Hematopoietic multipotent progenitor cell treated with erythropoietin and hydrocortisone succinate and interleukin-3 and kit ligand, for 6 days (in vitro differentiated cells): Measurements from ENCODE around the gene METTL27.
A peak's percentile ranks its signal among the peaks of the same experiment; 100 is the strongest.

Source experiments
- DNase-seq: peaks from one replicate; pipeline ENCODE4 v3.0.0-alpha.2; 2015

The METTL27 gene

GRCh38 chr7:73869011-73869798, 26.9 kb upstream of the METTL27 start:
- no peak for DNase-seq

DNA sequence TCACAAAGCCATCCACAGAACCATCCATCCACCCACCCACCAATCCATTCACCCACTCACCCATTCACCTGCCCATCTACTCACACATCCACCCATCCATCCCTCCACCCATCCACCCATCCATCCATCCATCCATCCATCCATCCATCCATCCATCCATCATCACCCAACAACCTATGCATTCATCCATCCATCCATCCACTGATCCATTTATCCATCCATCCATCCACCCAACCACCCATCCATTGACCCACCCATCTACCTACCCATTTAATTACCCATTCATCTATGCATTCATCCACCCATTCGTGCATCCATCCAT, 24.1 kb upstream of the METTL27 start:
- no peak for DNase-seq

DNA sequence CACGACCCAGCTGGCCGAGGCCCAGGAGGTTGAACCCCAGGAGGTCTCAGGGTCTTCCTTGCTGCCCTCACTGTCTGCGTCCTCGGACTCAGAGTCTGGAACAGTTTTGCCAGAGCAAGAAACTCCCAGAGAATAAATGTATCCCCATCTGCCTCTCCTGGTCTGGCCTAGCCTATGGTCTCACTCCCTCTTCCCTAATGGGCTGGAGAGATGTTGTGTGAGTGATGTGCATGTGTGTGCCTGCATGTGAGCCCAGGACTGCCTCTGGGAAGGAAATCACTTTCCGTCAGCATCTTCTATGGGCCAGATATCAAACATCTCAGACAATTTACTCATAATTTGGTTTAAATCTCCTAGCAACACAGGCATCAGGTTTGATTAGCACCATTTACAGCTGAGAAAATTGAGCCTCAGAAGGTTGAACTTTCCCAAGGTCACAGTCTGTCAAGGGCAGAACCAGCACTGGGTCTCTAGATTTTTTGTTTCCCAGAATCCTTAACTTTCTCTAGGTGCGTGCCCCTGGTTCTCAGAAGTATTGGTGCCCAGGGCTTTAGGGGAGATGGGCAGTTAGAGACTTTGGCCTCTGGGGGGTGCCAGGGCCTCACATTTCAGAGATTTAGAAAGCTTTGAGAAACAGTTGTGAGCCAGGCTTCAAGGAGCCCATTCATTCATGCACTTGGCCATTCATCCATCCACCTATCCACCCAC, 23.6 kb upstream of the METTL27 start:
- DNase-seq: peak; percentile 87

DNA sequence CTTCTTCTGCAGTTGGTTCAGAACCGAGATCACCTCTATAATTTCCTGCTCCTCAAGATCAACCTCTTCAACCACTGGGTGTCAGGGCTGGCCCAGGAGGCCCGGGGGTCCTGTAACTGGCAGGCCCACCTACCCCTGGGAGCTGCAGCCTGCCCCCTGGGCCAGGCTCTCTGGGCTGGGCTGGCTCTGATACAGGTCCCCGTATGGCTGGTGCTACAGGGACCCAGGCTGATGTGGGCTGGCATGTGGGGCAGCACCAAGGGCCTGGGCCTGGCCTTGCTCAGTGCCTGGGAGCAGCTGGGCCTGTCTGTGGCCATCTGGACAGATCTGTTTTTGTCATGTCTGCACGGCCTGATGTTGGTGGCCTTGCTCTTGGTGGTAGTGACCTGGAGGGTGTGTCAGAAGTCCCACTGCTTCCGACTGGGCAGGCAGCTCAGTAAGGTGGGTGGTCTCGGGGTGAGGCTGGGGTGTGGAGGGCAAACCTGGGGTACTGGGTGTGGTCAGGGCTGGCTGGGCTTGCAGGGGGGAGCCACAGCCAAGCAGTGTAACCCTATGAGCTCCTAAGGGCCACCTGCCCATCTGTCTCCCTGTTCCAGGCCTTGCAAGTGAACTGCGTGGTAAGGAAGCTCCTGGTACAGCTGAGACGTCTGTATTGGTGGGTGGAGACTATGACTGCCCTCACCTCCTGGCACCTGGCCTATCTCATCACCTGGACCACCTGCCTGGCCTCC, 22.8 kb upstream of the METTL27 start:
- DNase-seq: no peak

GRCh38 chr7:73861305-73861704, 19.0 kb upstream of the METTL27 start:
- no peak for DNase-seq

- no peak for DNase-seq
Measured at GRCh38 chr7:73860859-73861258, 18.5 kb upstream of the METTL27 start, which contains the start of gene TMEM270. Gene TMEM270 (plus strand): TSS chr7:73861159. CDS start chr7:73861195, 36 bp downstream.

DNA sequence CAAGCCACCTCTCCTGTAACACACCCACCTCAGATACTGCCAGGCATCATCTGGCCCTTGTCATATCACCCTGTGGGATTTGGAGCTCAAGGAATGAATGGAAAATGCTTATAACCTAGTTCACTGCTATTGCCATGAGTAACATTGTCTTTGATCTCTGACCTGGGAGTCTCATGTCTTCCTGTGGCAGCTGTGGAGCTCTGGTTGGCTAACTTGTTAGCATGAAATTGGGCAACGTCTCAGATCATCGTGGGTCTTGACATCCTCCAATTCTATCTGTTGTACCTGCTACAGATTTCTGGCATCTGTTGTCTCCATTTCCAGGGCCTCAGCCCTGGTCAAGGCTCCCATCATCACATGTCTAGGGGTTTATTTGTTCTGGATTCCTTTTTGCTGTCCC, 16.5 kb upstream of the METTL27 start:
- DNase-seq: no peak

DNA sequence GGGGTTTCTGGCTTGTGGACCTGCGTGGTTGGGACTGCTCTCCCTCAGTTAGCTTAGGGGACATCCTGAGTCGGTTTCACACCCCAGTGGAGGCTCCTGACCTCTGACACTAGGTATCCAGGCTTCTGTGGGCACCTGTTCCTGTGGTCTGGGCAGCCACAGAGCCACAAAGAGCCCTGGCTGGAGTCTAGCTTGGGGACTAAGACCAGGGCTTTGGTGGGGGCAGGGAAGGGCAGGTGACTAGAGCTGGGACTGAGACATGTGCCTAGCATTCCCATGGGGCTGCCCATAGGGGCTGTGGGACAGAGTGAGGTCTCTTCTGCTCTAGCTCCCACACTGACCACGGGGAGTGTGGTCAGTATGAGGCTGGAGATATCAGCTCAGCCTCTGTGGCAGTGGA, 14.6 kb upstream of the METTL27 start:
- no peak for DNase-seq

GRCh38 chr7:73852500-73852899, 10.2 kb upstream of the METTL27 start:
- no peak for DNase-seq

DNA sequence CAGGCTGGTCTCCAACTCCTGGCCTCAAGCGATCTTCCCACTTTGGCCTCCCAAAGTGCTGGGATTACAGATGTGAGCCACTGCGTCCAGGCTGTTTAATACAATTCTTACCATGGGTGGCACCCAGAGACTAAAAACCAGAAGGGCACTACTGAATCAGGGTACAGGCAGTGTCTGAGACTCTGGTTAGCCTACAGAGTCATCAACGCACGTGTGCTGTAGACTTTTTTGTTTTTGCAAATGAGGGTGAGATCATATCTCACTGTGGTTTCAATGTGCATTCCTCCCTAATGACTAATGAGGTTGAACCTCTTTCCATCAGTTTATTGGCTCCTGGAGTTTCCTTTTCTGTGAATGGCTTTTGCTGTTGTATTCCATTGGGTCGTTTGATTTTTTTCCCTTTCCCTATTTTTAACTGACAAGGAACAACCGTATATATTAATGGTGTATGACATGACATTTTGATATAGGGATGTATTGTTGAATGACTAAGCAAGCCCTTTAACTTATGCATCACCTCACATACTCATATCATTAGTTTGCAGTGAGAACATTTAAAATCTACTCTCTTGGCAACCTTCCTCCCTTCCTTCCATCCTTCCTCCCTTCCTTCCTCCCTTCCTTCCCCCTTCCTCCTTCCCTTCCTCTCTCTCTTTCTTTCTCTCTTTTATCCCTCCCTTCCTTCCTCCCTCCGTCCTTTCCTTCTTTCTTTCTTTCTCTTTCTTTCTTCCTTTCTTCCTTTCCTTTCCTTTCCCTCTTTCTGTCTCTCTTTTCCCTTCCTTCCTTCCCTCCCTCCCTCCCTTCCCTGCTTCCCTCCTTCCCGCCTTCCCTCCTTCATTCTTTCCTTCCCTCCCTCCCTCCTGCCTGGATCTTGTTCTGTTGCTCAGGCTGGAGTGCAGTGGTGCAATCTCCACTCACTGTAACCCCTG, 9.4 kb upstream of the METTL27 start:
- peak; percentile 89 for DNase-seq

GRCh38 chr7:73850781-73851207, 8.5 kb upstream of the METTL27 start:
- DNase-seq: peak; percentile 79

GRCh38 chr7:73847941-73848723, 5.8 kb upstream of the METTL27 start:
- no peak for DNase-seq

DNA sequence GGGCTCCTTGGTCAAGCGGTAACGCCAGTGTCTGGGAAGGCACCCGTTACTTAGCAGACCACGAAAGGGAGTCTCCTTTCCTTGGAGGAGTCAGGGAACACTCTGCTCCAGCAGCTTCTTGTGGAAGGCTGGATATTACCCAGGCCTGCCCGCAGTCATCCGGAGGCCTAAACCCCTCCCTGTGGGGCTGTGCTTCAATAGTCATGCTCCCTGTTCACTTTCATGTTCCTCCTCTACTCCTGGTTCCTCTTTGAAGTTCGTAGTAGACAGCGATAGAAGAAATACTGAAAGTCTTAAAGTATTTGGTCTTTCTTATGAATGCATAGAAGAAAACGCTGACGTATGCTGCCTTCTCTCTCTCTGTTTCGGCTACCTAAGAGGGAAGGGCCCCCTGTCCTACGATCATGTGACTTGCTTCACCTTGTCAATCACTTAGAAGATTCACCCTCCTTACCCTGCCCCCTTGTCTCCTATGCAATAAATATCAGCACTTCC, 3.4 kb upstream of the METTL27 start:
- DNase-seq: peak; percentile 18

- no peak for DNase-seq
Measured at GRCh38 chr7:73844848-73845460, 2.6 kb upstream of the METTL27 start.

- no peak for DNase-seq
Measured at GRCh38 chr7:73844131-73844547, 1.8 kb upstream of the METTL27 start.

GRCh38 chr7:73841689-73842066, 638 bp downstream of the METTL27 start:
- no peak for DNase-seq

GRCh38 chr7:73840715-73841379, 1.5 kb downstream of the METTL27 start:
- DNase-seq: no peak

DNA sequence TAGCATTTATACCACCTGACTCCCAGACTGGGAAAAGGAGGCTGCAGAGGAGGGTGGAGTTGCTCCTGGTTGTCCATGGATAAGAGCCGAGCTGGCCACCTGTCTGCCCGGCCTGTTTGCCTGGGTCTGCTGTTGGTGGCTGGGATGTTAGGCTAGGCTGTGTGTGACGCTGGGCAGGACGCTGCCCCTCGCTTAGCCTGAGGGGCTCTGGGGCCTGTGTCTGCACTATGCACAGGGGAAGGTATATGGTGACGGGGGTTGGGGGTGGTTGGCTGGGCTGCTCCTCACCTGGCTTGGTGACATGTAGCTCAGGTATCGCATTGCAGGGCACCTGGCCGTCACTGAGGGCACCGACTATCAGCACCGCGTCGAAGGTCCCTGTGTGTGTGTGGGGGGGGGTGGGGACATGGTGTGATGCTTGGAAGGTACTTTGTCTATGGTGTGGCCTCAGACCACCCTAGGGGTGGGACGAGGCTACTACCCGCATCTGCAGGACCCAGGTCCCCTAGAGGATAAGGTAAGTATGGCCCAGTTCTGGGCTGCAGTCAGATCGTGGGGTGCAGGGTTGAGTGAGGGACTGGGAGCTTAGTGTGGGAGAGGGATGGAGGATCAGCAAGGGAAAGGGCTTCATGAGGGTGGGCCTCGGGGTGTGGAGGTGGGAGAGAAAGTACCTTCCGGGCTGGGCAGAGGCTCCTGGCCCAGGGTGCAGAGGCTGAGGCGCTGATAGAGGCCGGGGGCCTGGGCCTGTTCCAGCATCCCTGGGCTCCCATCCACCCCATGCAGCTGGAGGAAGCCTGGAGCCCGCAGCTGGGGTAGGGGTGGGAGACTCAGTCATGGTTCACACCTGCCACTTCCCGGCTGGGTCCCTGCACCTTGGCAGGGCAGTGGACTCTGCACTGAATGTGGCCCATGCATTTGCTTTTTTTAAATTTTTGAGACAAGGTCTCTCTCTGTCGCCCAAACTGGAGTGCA, 2.3 kb downstream of the METTL27 start:
- DNase-seq: no peak

GRCh38 chr7:73839290-73839689, 3.0 kb downstream of the METTL27 start:
- DNase-seq: no peak
